ENCODE measurements around the gene MAPK12. TPM values are rescaled to one million over a fixed set of nuclear protein-coding genes. Genes with fewer than 3 reads are reported as not detected.

Gene MAPK12
- total and polyA plus RNA-seq, 2 donors (not counting 1 experiment from before 2014, with no cell fraction given) = 16.4 to 30.1 TPM

DNA sequence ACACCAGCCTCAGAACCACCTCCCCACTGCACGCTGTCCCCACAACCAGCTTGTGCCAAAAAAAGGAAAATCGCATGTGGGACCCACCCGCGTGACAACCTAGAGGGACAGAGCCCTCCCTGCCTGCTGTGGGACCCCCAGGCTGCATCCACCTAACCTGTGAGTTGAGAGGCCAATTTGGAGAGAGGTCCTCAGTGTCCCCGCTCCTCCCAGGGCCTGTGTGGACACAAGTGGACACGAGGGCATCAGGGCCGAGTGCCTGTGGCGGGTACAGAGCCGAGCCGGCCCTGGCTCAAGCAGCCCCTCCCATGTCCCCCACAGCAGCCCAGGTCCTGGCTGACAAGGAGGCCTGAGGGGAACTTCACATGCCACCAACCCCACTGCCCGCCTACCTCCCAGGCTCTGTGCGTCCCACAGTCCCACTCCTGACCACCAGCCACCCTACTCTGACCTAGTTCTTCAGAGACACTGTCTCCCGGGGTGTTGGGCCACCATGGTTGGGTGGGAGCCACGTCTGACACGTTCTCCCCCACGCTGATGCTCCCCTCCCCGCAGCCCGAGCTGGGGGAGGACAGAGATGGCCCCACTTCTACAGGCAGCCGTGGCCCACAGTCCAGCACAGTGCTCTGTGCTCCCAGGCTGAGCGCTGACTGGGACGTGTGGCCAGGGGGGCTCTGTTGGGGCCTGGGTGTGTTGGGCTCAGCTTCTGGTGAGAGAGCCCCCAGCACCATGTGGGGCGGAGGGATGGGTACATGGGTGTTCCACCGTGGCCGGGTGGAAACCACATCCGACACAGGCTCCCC, 41.5 kb downstream of the MAPK12 start:
- DNase-seq (ENCODE audit: low read depth in 2 of 2) = no peak
- Histone ChIP-seq H3K9ac (ENCODE audit: insufficient read depth, low read length) (no peak overlapping the region), H3K27ac (ENCODE audit: insufficient read depth, low read length) (no peak overlapping the region), H3K4me1 (ENCODE audit: control insufficient read depth, extremely low read depth, insufficient read depth, low read length) (no peaks in the 10 kb centered on the region), H3K4me2 (ENCODE audit: extremely low read depth, insufficient read depth, low read length) (no peak overlapping the region), H3K9me3 (ENCODE audit: control insufficient read depth, insufficient read depth, low read depth, low read length) (no peaks in the 10 kb centered on the region), H2AFZ (ENCODE audit: low read length) (no peak overlapping the region), H4K20me1 (ENCODE audit: control insufficient read depth, extremely low read depth, insufficient read depth, low read length) (peaks cover under 1% of the 10 kb centered on the region), H3K36me3 (ENCODE audit: control insufficient read depth, insufficient read depth, low read length) (peaks cover 55% of the 10 kb centered on the region), H3K4me3 (replicated peaks in 1 of 4; ENCODE audit: control extremely low read depth in 1 of 4, insufficient read depth in 1 of 4, low read depth in 3 of 4, low read length in 4 of 4) (no peak overlapping the region), H3K27me3 (ENCODE audit: control insufficient read depth, insufficient read depth, low read length) (no peaks in the 10 kb centered on the region), H3K79me2 (ENCODE audit: control insufficient read depth, insufficient read depth, low read length) (peaks cover 3% of the 10 kb centered on the region)
- TF ChIP-seq EZH2 (IDR thresholded peaks at IDR 0.05; ENCODE audit: low read length, missing control alignments) (no peak), CTCF (conservative IDR thresholded peaks at IDR 0.05 in 1 of 2, IDR thresholded peaks at IDR 0.05 in 1 of 2; ENCODE audit: low read depth in 1 of 2, low read length in 2 of 2) (no peak)

- H3K4me2 ChIP-seq (ENCODE audit: extremely low read depth, insufficient read depth, low read length) = no peak overlapping the region
- H3K79me2 ChIP-seq (ENCODE audit: control insufficient read depth, insufficient read depth, low read length) = peaks cover 7% of the 10 kb centered on the region
- H3K9me3 ChIP-seq (ENCODE audit: control insufficient read depth, insufficient read depth, low read depth, low read length) = no peaks in the 10 kb centered on the region
- H3K27me3 ChIP-seq (ENCODE audit: control insufficient read depth, insufficient read depth, low read length) = no peaks in the 10 kb centered on the region
- TF ChIP-seq CTCF (conservative IDR thresholded peaks at IDR 0.05 in 1 of 2, IDR thresholded peaks at IDR 0.05 in 1 of 2; ENCODE audit: low read depth in 1 of 2, low read length in 2 of 2) = no peak
- TF ChIP-seq EZH2 (IDR thresholded peaks at IDR 0.05; ENCODE audit: low read length, missing control alignments) = no peak
- no peaks in the 10 kb centered on the region for H3K4me1 ChIP-seq (ENCODE audit: control insufficient read depth, extremely low read depth, insufficient read depth, low read length)
- peak; percentile 67 to 89 for DNase-seq (ENCODE audit: low read depth in 2 of 2)
- peaks cover 54% of the 10 kb centered on the region for H3K36me3 ChIP-seq (ENCODE audit: control insufficient read depth, insufficient read depth, low read length)
- peaks cover 4% of the 10 kb centered on the region for H4K20me1 ChIP-seq (ENCODE audit: control insufficient read depth, extremely low read depth, insufficient read depth, low read length)
- H2AFZ ChIP-seq (ENCODE audit: low read length) = no peak overlapping the region
- H3K4me3 ChIP-seq (replicated peaks in 1 of 4; ENCODE audit: control extremely low read depth in 1 of 4, insufficient read depth in 1 of 4, low read depth in 3 of 4, low read length in 4 of 4) = no peak overlapping the region
- no peak overlapping the region for H3K27ac ChIP-seq (ENCODE audit: insufficient read depth, low read length)
- H3K9ac ChIP-seq (ENCODE audit: insufficient read depth, low read length) = no peak overlapping the region
These were observed 42.3 kb downstream of the MAPK12 start for GRCh38 chr22:50218996-50219727.

DNA sequence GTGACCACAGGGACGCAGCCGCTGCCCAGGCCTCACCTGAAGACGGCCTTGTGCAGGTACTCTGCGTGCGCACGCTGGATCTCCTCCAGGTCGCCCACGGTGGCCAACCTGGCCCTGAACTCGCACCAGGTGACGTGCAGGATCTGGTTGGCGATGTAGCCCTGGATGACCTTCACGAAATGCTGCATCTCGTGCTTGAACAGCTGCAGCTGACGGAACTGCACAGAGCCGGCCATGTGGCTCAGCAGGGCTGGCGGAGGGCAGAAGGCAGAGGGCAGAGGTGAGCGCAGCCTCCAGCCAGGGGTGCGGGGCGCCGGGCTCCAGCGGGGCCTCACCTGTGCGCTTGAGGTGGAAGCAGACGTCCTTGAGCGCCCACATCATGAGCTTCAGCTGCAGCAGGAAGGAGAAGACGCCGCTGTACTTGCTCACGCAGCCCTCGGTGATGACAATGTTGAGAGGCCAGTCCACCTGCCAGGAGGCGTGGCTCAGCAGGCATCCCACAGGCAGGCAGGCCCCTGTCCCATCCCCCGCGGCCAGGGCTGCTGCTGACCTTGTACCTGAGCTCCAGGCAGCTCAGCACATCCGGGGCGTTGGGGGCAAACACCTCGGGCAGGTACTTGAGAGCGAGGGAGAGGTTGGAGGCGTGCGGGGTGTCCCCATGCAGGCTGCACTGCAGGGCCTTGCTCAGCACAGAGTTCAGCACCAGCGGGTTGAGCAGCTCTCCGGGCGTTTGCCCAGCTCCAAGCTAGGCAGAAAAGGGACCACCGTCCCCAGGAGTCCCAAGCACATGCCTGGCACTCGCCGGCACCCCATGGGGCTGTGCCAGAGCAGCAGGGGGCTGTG, 43.1 kb downstream of the MAPK12 start:
- no peak for TF ChIP-seq EZH2 (IDR thresholded peaks at IDR 0.05; ENCODE audit: low read length, missing control alignments)
- TF ChIP-seq CTCF (conservative IDR thresholded peaks at IDR 0.05 in 1 of 2, IDR thresholded peaks at IDR 0.05 in 1 of 2; ENCODE audit: low read depth in 1 of 2, low read length in 2 of 2) = no peak
- H3K36me3 ChIP-seq (ENCODE audit: control insufficient read depth, insufficient read depth, low read length) = peaks cover 49% of the 10 kb centered on the region
- H3K9me3 ChIP-seq (ENCODE audit: control insufficient read depth, insufficient read depth, low read depth, low read length) = no peaks in the 10 kb centered on the region
- DNase-seq (ENCODE audit: low read depth in 2 of 2) = no peak
- H4K20me1 ChIP-seq (ENCODE audit: control insufficient read depth, extremely low read depth, insufficient read depth, low read length) = peaks cover 4% of the 10 kb centered on the region
- no peak overlapping the region for H3K27ac ChIP-seq (ENCODE audit: insufficient read depth, low read length)
- no peaks in the 10 kb centered on the region for H3K27me3 ChIP-seq (ENCODE audit: control insufficient read depth, insufficient read depth, low read length)
- H3K4me1 ChIP-seq (ENCODE audit: control insufficient read depth, extremely low read depth, insufficient read depth, low read length) = no peaks in the 10 kb centered on the region
- no peak overlapping the region for H2AFZ ChIP-seq (ENCODE audit: low read length)
- H3K9ac ChIP-seq (ENCODE audit: insufficient read depth, low read length) = no peak overlapping the region
- H3K4me3 ChIP-seq (replicated peaks in 1 of 4; ENCODE audit: control extremely low read depth in 1 of 4, insufficient read depth in 1 of 4, low read depth in 3 of 4, low read length in 4 of 4) = no peak overlapping the region
- no peak overlapping the region for H3K4me2 ChIP-seq (ENCODE audit: extremely low read depth, insufficient read depth, low read length)
- peaks cover 8% of the 10 kb centered on the region for H3K79me2 ChIP-seq (ENCODE audit: control insufficient read depth, insufficient read depth, low read length)

All from fibroblast of lung (primary cell).